K562 (cell line): ENCODE measurements around the gene TFPT. TPM values are rescaled to one million over a fixed set of nuclear protein-coding genes. Genes with fewer than 3 reads are reported as not detected.

Experiments
- BRD4 ChIP-seq: fragments of 200-600 bp; sonication (generic); IDR thresholded peaks from 2 replicates; pipeline ENCODE4 v1.6.1; 2017; ENCODE audit warnings: inconsistent platforms
- CTBP1 ChIP-seq: fragments of 450-650 bp; IDR thresholded peaks from 2 replicates; pipeline ENCODE4 v1.6.1; 2016; ENCODE audit warnings: borderline replicate concordance
- EP400 ChIP-seq: fragments of 450-650 bp; IDR thresholded peaks from 2 replicates; pipeline ENCODE4 v1.6.1; 2017; ENCODE audit warnings: antibody characterized with exemption, mild to moderate bottlenecking, moderate library complexity
- ETV1 ChIP-seq: fragments of 450-650 bp; conservative IDR thresholded peaks from 2 replicates; pipeline ENCODE4 v1.6.1; 2016; ENCODE audit warnings: missing genetic modification characterization, control low read depth, low read depth, missing compliant biosample characterization
- HMGN3 ChIP-seq: IDR thresholded peaks from 2 replicates; pipeline ENCODE4 v1.6.1; 2011; ENCODE audit warnings: borderline replicate concordance, low read depth, mild to moderate bottlenecking, mixed read lengths, low read length; ENCODE audit not compliant: insufficient read length; ENCODE audit errors: extremely low read depth
- HOXB6 ChIP-seq: fragments of 250-450 bp; sonication (Bioruptor Pico); IDR thresholded peaks from 2 replicates; pipeline ENCODE4 v1.5.1; 2022; ENCODE audit warnings: mild to moderate bottlenecking, borderline replicate concordance
- NFRKB ChIP-seq: fragments of 450-650 bp; IDR thresholded peaks from 2 replicates; pipeline ENCODE4 v1.6.1; 2016; ENCODE audit warnings: low read depth
- PHB2 ChIP-seq: fragments of 450-650 bp; IDR thresholded peaks from 2 replicates; pipeline ENCODE4 v1.6.1; 2017; ENCODE audit warnings: low read depth
- SMARCB1 ChIP-seq: IDR thresholded peaks from 2 replicates; pipeline ENCODE4 v1.6.1; 2011; ENCODE audit warnings: improper control_type of control experiment, low read depth; ENCODE audit not compliant: insufficient read length
- YY1 ChIP-seq, 3 experiments: IDR thresholded peaks; 2 replicates each; pipeline ENCODE4 v1.6.1; 2011; ENCODE audit warnings: low read length in 2 of 3, mild to moderate bottlenecking in 2 of 3, moderate library complexity in 2 of 3, borderline replicate concordance in 1 of 3, control low read depth in 1 of 3, low read depth in 1 of 3; ENCODE audit not compliant: insufficient read depth in 3 of 3, insufficient replicate concordance in 2 of 3, control insufficient read depth in 1 of 3, insufficient read length in 1 of 3; ENCODE audit errors: extremely low read depth in 1 of 3
- ZBTB43 ChIP-seq: sonication (generic); formaldehyde crosslinking; IDR thresholded peaks from 2 replicates; pipeline ENCODE4 v1.8.0; 2023; ENCODE audit warnings: mild to moderate bottlenecking, missing genetic modification reagents
- ZNF444 ChIP-seq: fragments of 250-450 bp; sonication (Bioruptor Pico); IDR thresholded peaks from 2 replicates; pipeline ENCODE4 v1.4.0; 2020; ENCODE audit warnings: mild to moderate bottlenecking, moderate library complexity
- ZNF445 ChIP-seq: fragments of 250-450 bp; sonication (Bioruptor Pico); IDR thresholded peaks from 2 replicates; pipeline ENCODE4 v1.4.0; 2020; ENCODE audit warnings: low read depth, mild to moderate bottlenecking, moderate library complexity
- ZNF639 ChIP-seq, 2 experiments: fragments of 200-800 bp in 1 of 2; sonication (Bioruptor generic) in 1 of 2; sonication (generic) in 1 of 2; formaldehyde crosslinking in 1 of 2; IDR thresholded peaks in 1 of 2; conservative IDR thresholded peaks in 1 of 2; 2 replicates each; pipeline versions ENCODE4 v1.5.0 to v1.6.1; 2016 to 2020; ENCODE audit warnings: missing compliant biosample characterization in 1 of 2, missing genetic modification characterization in 1 of 2, missing genetic modification reagents in 1 of 2
- polyA plus RNA-seq, 8 experiments: library from polyadenylated mRNA; depleted of rRNA in 4 of 8; stranded (reverse) in 5 of 8; unstranded in 3 of 8; fragments of >200 nt; fragmentation: Nextera tagmentation in 2 of 8; fragmentation: Illumina TruSeq in 1 of 8; extraction: Ambion mirVana in 2 of 8; extraction: Trizol in 1 of 8; gene quantifications; 2 replicates each; pipeline versions ENCODE4 v1.2.1 to v1.2.3, GENCODE V29; 2011 to 2014; ENCODE audit warnings: inconsistent platforms in 1 of 8, missing spikeins in 1 of 8
- total RNA-seq, 7 experiments: library from RNA; depleted of rRNA in 6 of 7; stranded (reverse); fragments of >200 nt in 6 of 7; fragmentation: Illumina TruSeq in 2 of 7; extraction: Trizol in 2 of 7; gene quantifications; 2 replicates each; pipeline versions ENCODE4 v1.2.1 to v1.2.3, GENCODE V29; 2011 to 2021; ENCODE audit warnings: low replicate concordance in 1 of 7
- TF ChIP-seq, protein P1 (sequence below): sonication (generic); formaldehyde crosslinking; IDR thresholded peaks from 2 replicates; pipeline ENCODE4 v1.8.1; 2023; ENCODE audit warnings: missing genetic modification reagents, mild to moderate bottlenecking, borderline replicate concordance
- TF ChIP-seq, protein P2 (sequence below): sonication (generic); formaldehyde crosslinking; IDR thresholded peaks from 2 replicates; pipeline ENCODE4 v1.8.0; 2022; ENCODE audit warnings: mild to moderate bottlenecking, missing genetic modification reagents, borderline replicate concordance

TFPT gene
- total and polyA plus RNA-seq, 9 of the 15 experiments (the other 6 are each of a cell fraction or from before 2014, with no cell fraction given): 0.72 to 16.4 (median 9.2) TPM

DNA sequence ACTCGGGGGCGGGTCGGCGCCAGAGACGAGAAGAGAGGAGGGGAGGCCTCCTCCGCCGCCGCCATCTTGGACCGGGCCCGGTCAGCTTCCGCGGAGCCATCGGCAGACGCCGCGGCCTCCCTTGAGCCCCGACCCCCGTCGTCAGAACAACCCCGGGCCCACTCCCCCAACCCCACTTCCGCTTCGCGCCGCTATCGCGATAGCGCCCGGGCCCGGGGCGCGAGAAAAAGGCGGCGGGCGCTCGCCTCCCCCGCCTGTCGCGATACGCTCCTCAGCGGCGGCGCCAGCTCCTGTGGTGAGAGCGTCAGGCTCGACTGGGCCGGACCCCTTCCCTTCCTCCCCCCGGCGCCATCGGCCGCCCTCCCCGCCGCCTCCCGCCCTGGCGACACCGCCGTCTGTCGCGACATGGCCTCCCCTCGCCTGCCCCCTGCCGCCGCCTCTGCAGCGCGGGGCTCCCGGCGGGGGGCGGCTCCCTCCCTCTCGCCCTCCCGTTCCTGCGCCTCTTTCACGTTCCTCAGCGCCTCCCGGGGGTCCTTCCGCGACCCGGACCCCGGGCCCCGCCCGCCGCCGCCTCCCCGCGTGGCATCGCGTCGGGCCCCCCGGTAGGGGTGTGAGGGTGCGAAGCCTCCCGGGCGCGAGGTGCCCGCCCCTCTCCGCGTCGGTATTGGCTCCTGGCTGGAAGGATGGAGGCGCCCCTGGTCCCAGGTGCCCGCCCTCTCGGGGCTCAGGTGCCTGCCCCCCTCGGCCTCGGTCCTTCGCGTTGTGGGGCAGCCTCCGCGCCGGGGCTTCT lies 22.4 kb upstream of the TFPT start, which contains the start of gene CNOT3 (continued):
- TF ChIP-seq ZBTB43: no peak
- peak; percentile 90 to 98 (median 96) for TF ChIP-seq YY1 (IDR thresholded peaks at IDR 0.05; ENCODE audit: borderline replicate concordance in 1 of 3, control insufficient read depth in 1 of 3, extremely low read depth in 1 of 3, insufficient read depth in 3 of 3, insufficient read length in 1 of 3, insufficient replicate concordance in 2 of 3, low read depth in 1 of 3, low read length in 2 of 3)
- TF ChIP-seq NFRKB: peak; percentile 99
- no peak for TF ChIP-seq ZNF444 (CRISPR knock-in tag)
- no peak for TF ChIP-seq HOXB6
- TF ChIP-seq BRD4: peak; percentile 95
- TF ChIP-seq ETV1 (tag): 0 out of 2 replicates have a peak, but pooled peaks have one; percentile 17
- TF ChIP-seq PHB2: no peak
- TF ChIP-seq SMARCB1: no peak
- no peak for TF ChIP-seq ZNF445 (CRISPR knock-in tag)
- peak; percentile 18 for TF ChIP-seq HMGN3
- TF ChIP-seq, protein P1, sequence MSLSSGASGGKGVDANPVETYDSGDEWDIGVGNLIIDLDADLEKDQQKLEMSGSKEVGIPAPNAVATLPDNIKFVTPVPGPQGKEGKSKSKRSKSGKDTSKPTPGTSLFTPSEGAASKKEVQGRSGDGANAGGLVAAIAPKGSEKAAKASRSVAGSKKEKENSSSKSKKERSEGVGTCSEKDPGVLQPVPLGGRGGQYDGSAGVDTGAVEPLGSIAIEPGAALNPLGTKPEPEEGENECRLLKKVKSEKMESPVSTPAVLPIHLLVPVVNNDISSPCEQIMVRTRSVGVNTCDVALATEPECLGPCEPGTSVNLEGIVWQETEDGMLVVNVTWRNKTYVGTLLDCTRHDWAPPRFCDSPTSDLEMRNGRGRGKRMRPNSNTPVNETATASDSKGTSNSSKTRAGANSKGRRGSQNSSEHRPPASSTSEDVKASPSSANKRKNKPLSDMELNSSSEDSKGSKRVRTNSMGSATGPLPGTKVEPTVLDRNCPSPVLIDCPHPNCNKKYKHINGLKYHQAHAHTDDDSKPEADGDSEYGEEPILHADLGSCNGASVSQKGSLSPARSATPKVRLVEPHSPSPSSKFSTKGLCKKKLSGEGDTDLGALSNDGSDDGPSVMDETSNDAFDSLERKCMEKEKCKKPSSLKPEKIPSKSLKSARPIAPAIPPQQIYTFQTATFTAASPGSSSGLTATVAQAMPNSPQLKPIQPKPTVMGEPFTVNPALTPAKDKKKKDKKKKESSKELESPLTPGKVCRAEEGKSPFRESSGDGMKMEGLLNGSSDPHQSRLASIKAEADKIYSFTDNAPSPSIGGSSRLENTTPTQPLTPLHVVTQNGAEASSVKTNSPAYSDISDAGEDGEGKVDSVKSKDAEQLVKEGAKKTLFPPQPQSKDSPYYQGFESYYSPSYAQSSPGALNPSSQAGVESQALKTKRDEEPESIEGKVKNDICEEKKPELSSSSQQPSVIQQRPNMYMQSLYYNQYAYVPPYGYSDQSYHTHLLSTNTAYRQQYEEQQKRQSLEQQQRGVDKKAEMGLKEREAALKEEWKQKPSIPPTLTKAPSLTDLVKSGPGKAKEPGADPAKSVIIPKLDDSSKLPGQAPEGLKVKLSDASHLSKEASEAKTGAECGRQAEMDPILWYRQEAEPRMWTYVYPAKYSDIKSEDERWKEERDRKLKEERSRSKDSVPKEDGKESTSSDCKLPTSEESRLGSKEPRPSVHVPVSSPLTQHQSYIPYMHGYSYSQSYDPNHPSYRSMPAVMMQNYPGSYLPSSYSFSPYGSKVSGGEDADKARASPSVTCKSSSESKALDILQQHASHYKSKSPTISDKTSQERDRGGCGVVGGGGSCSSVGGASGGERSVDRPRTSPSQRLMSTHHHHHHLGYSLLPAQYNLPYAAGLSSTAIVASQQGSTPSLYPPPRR (CRISPR knock-in tag): no peak
- TF ChIP-seq ZNF639 (CRISPR knock-in tag; conservative IDR thresholded peaks at IDR 0.05 in 1 of 2, IDR thresholded peaks at IDR 0.05 in 1 of 2): peak in 1 of 2 experiments; percentile 67; a peak in 1 of 4 replicates
- TF ChIP-seq, protein P2, sequence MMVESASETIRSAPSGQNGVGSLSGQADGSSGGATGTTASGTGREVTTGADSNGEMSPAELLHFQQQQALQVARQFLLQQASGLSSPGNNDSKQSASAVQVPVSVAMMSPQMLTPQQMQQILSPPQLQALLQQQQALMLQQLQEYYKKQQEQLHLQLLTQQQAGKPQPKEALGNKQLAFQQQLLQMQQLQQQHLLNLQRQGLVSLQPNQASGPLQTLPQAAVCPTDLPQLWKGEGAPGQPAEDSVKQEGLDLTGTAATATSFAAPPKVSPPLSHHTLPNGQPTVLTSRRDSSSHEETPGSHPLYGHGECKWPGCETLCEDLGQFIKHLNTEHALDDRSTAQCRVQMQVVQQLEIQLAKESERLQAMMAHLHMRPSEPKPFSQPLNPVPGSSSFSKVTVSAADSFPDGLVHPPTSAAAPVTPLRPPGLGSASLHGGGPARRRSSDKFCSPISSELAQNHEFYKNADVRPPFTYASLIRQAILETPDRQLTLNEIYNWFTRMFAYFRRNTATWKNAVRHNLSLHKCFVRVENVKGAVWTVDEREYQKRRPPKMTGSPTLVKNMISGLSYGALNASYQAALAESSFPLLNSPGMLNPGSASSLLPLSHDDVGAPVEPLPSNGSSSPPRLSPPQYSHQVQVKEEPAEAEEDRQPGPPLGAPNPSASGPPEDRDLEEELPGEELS (CRISPR knock-in tag): no peak
- peak; percentile 87 for TF ChIP-seq EP400
- no peak for TF ChIP-seq CTBP1
